ENCODE measurements around the gene STK32C.
"Not testable (repeated sequence)": the region's sequence is repeated elsewhere in the genome, so short reads cannot be mapped to it uniquely, and the experiment has no call there.

The STK32C gene

GRCh38 chr10:132162590-132163277 is 145.0 kb downstream of the STK32C start:
- DNase-seq, result no peak

GRCh38 chr10:132162021-132162531 is 145.7 kb downstream of the STK32C start:
- no peak for DNase-seq

GRCh38 chr10:132160834-132161622 is 146.7 kb downstream of the STK32C start:
- DNase-seq, result not testable (repeated sequence)

- DNase-seq, result not testable (repeated sequence)
These were observed 147.5 kb downstream of the STK32C start for GRCh38 chr10:132160231-132160630.

GRCh38 chr10:132159302-132160230 is 148.2 kb downstream of the STK32C start:
- not testable (repeated sequence) for DNase-seq

- no peak for DNase-seq
These were observed 148.9 kb downstream of the STK32C start for GRCh38 chr10:132158823-132159222.

GRCh38 chr10:132158122-132158741 is 149.5 kb downstream of the STK32C start:
- DNase-seq, result no peak
